Activated CD8-positive, alpha-beta memory T cell treated with anti-CD3 and anti-CD28 coated beads for 4 hours (primary cell): Measurements from ENCODE around the gene KRT8.
"Not testable (repeated sequence)": the region's sequence is repeated elsewhere in the genome, so short reads cannot be mapped to it uniquely, and the experiment has no call there.

Experiments used
- DNase-seq, 2 donors: peaks; one replicate each; pipeline ENCODE4 v3.0.0-alpha.2; 2020; ENCODE audit warnings: low read depth in 2 of 2

Gene KRT8

DNA sequence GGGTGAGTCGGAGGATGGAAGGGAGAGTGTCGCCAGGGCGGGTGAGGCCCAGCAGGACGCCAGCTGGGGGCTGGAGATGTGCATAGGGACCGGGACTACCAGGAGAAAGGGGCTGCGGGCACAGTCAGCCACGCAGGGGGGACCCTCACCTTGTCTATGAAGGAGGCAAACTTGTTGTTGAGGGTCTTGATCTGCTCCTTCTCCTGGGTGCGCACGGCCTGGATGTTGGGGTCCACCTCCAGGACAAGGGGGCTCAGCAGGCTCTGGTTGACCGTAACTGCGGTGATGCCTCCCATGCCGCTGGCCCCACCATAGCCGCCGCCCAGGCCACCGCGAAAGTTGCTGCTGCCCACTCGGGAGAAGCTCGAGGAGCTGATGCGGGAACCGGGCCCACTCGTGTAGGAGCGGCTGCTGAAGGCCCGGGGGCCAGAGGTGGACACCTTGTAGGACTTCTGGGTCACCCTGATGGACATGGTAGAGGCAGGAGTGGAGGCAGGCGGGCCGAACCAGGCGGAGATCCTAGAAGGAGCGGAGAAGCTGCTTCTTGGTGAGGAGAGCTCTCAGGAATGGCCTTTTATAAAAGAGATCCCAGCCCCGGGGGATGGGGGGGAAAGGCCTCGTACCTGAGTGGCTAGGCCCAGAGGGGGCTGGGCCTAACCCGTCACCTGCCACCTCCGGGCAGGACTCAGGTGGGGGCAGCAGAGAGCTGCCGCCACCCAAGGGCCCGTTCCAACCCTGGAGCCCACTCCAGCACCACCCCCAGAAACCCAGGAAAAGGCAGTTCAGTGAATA is at the start of gene KRT8:
Gene KRT8 (minus strand): TSS at position 568 of the 792 bp plus-strand sequence. CDS start 95 bp downstream, at position 473.
- DNase-seq: not testable (repeated sequence)

GRCh38 chr12:52953181-52953841 is 48.4 kb upstream of the KRT8 start:
- DNase-seq: no peak

GRCh38 chr12:52952076-52952801 is 47.4 kb upstream of the KRT8 start:
- DNase-seq: no peak

- no peak for DNase-seq
These were observed 46.8 kb upstream of the KRT8 start for GRCh38 chr12:52951640-52952039.

DNA sequence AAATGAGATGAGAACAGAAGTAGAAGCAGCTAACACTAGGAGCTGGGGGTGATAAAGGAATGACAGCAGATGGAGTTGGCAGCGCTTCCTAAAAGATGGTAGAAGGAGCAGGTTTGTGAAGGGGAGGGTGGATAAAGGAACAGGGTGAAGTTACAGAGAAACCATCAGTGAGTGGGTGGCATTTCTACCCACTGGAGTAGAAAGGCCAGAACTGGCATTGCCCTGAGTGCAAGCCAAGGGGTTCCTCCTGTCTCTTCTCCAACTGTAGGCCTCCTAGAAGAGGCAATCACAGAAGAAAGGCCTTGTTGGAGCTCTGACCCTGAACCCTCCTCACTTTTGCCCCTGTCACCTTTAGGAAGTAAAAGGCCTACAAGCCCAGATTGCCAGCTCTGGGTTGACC is 46.2 kb upstream of the KRT8 start:
- no peak for DNase-seq

- DNase-seq: no peak
These were observed 45.7 kb upstream of the KRT8 start for GRCh38 chr12:52950553-52950952.

- DNase-seq: no peak
These were observed 44.8 kb upstream of the KRT8 start for GRCh38 chr12:52949413-52950331.

- no peak for DNase-seq
These were observed 43.0 kb upstream of the KRT8 start for GRCh38 chr12:52947738-52948423.

- DNase-seq: no peak
These were observed 42.1 kb upstream of the KRT8 start for GRCh38 chr12:52946797-52947547.

GRCh38 chr12:52946334-52946733 is 41.5 kb upstream of the KRT8 start:
- no peak for DNase-seq

GRCh38 chr12:52945389-52946232 is 40.7 kb upstream of the KRT8 start:
- no peak for DNase-seq

DNA sequence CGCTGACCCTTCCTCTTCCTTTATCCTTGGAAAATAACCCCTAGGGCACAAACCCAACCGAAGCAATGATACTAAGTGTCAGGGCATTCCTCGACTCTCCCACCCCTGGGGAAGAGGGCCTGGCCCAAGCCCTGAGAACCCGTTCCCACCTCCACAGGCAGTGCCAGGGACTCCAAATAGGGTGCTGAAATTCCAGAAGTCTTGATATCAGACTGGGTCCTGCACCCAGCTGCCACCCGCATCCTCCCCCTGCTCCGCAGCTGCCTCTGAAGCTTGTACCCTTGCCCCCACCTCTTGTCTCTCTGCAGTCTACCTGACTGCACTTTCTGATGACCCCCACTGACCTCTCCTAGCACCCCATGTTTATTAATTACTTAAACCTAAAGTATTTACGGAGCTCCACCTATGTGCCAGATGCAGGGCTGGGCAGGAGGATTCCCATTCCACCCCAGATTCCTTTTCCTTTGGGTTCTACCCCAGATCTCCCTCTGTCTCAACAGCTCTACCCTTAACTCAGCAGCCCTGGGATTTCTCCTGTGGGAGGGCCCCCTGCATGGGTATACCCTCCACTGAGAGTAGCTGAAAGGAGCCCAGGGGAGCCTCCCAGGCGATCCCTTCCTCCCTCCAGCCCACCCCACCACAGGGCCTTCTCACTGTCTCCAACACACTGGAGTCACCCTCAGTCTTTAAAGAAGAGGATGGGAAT is 40.0 kb upstream of the KRT8 start:
- DNase-seq: no peak

GRCh38 chr12:52942901-52943181 is 38.0 kb upstream of the KRT8 start:
- DNase-seq: no peak

- no peak for DNase-seq
These were observed 37.4 kb upstream of the KRT8 start for GRCh38 chr12:52942066-52942900.

DNA sequence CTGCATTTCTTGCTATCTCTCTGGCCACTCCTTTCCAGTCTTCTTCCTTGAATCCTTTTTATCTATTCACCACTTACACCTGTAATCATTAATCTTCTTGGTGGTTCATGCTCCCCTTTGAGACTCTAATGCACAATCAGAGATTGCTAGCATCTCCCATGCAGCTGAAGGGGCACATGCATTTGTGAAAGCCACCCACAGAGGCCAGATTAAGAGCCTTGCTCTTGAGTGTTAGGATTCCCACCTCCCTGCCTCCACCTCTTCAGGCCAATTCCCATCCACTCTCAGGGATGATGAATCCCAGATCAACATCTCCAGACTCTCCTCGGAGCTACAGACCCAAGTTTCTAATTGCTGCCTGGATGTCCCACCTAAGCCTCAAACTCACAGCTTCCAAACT is 24.7 kb upstream of the KRT8 start:
- DNase-seq: no peak

GRCh38 chr12:52927964-52928363 is 23.1 kb upstream of the KRT8 start:
- DNase-seq: no peak

DNA sequence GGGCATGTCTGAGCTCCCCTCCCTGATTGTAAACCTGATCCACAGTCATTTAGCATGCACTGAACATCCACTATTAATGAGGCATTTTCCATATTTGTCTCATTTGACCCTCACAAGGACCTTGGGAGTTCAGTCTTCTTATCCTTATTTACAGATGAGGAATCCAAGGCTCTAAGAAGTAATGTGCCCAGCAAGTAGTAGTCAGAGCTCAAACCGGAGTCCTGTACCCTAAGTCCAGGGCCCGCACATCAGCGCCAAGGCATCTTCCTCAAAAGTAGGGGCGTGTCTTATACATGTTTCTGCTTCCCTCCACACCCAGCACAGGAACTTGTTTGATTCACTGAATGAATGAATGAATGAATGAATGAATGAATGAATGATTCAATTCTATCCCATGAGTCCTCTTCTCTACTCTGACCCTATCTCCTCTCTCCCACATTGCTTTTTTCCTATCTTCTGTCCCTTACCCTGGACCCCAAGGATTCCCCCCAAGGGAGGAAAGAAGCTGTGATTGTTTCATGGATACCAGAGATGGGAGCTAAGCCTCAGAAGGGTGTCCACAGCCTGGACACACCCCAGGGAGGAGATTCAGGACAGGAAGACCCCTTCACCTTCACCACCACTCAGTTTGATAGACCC is 21.8 kb upstream of the KRT8 start:
- DNase-seq: no peak
